MM.1S (cell line): ENCODE measurements around the gene CALU.

Source experiments
- EZH2 ChIP-seq: fragments of 300-600 bp; sonication (generic); optimal IDR thresholded peaks from 2 replicates; pipeline ENCODE3; 2017; ENCODE audit warnings: low read depth, mild to moderate bottlenecking, antibody characterized with exemption, low read length, mixed read lengths
- EZH2phosphoT487 ChIP-seq: fragments of 300-600 bp; sonication (generic); IDR thresholded peaks from 2 replicates; pipeline ENCODE4 v1.6.1; 2018; ENCODE audit warnings: antibody characterized with exemption, low read length
- TF ChIP-seq, protein P1 (sequence below): fragments of 300-600 bp; sonication (generic); IDR thresholded peaks from 2 replicates; pipeline ENCODE4 v1.5.1; 2016; ENCODE audit warnings: antibody characterized with exemption, low read length, mixed read lengths

GRCh38 chr7:128727239-128727638 lies 11.9 kb upstream of the CALU start:
- no peak for TF ChIP-seq EZH2phosphoT487
- TF ChIP-seq, protein P1, sequence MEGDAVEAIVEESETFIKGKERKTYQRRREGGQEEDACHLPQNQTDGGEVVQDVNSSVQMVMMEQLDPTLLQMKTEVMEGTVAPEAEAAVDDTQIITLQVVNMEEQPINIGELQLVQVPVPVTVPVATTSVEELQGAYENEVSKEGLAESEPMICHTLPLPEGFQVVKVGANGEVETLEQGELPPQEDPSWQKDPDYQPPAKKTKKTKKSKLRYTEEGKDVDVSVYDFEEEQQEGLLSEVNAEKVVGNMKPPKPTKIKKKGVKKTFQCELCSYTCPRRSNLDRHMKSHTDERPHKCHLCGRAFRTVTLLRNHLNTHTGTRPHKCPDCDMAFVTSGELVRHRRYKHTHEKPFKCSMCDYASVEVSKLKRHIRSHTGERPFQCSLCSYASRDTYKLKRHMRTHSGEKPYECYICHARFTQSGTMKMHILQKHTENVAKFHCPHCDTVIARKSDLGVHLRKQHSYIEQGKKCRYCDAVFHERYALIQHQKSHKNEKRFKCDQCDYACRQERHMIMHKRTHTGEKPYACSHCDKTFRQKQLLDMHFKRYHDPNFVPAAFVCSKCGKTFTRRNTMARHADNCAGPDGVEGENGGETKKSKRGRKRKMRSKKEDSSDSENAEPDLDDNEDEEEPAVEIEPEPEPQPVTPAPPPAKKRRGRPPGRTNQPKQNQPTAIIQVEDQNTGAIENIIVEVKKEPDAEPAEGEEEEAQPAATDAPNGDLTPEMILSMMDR: no peak
- TF ChIP-seq EZH2: no peak
